GM12878 (cell line): ENCODE measurements around the gene SELENOH. TPM values are rescaled to one million over a fixed set of nuclear protein-coding genes. Genes with fewer than 3 reads are reported as not detected.

Experiments
- ATF7 ChIP-seq: fragments of 450-650 bp; IDR thresholded peaks from 2 replicates; pipeline ENCODE4 v1.6.1; 2016; ENCODE audit warnings: low read depth, mild to moderate bottlenecking
- CBFB ChIP-seq: IDR thresholded peaks from 2 replicates; pipeline ENCODE4 v1.6.1; 2016; ENCODE audit warnings: antibody characterized with exemption, low read depth
- EGR1 ChIP-seq, 2 experiments: IDR thresholded peaks; 1 replicate in 1 of 2; 2 replicates in 1 of 2; pipeline ENCODE4 v1.6.1; 2011 to 2012; ENCODE audit warnings: low read depth in 2 of 2, low read length in 2 of 2, borderline replicate concordance in 1 of 2, mild to moderate bottlenecking in 1 of 2, moderate library complexity in 1 of 2
- GATAD2B ChIP-seq: fragments of 450-650 bp; conservative IDR thresholded peaks from 2 replicates; pipeline ENCODE4 v1.6.1; 2017; ENCODE audit warnings: low read depth, mild to moderate bottlenecking, moderate library complexity
- HDAC6 ChIP-seq: fragments of 200-600 bp; sonication (generic); IDR thresholded peaks from one replicate; pipeline ENCODE4 v1.8.0; 2017; ENCODE audit warnings: antibody characterized with exemption; ENCODE audit not compliant: unreplicated experiment
- IRF4 ChIP-seq: IDR thresholded peaks from 2 replicates; pipeline ENCODE4 v1.6.1; 2011; ENCODE audit warnings: low read depth, low read length
- JUNB ChIP-seq: IDR thresholded peaks from 2 replicates; pipeline ENCODE4 v1.6.1; 2016; ENCODE audit warnings: antibody characterized with exemption, mild to moderate bottlenecking
- MTA2 ChIP-seq: fragments of 450-650 bp; IDR thresholded peaks from 2 replicates; pipeline ENCODE4 v1.6.1; 2016; ENCODE audit warnings: low read depth, mild to moderate bottlenecking, moderate library complexity
- NBN ChIP-seq: fragments of 450-650 bp; IDR thresholded peaks from 2 replicates; pipeline ENCODE4 v1.6.1; 2016
- NKRF ChIP-seq: fragments of 450-650 bp; conservative IDR thresholded peaks from 2 replicates; pipeline ENCODE4 v1.6.1; 2017; ENCODE audit warnings: mild to moderate bottlenecking, moderate library complexity
- NR2C1 ChIP-seq: fragments of 450-650 bp; IDR thresholded peaks from 2 replicates; pipeline ENCODE4 v1.6.1; 2017; ENCODE audit warnings: antibody characterized with exemption, mild to moderate bottlenecking, moderate library complexity
- POLR2AphosphoS5 ChIP-seq: IDR thresholded peaks from 2 replicates; pipeline ENCODE4 v1.6.1; 2011; ENCODE audit warnings: mild to moderate bottlenecking, low read length, inconsistent platforms
- POU2F2 ChIP-seq: IDR thresholded peaks from 3 replicates; pipeline ENCODE4 v1.6.1; 2011; ENCODE audit warnings: low read depth, mild to moderate bottlenecking, low read length, borderline replicate concordance
- RB1 ChIP-seq: fragments of 450-650 bp; formaldehyde crosslinking; IDR thresholded peaks from 2 replicates; pipeline ENCODE4 v1.6.1; 2017; ENCODE audit warnings: mild to moderate bottlenecking, borderline replicate concordance
- RFX5 ChIP-seq: IDR thresholded peaks from 2 replicates; pipeline ENCODE4 v1.6.1; 2011; ENCODE audit warnings: low read depth, low read length, improper control_type of control experiment
- SIN3A ChIP-seq: IDR thresholded peaks from 2 replicates; pipeline ENCODE4 v1.6.1; 2012; ENCODE audit warnings: low read depth, low read length, improper control_type of control experiment
- SMARCA5 ChIP-seq: fragments of 450-650 bp; IDR thresholded peaks from 2 replicates; pipeline ENCODE4 v1.6.1; 2017; ENCODE audit warnings: mild to moderate bottlenecking
- TBL1XR1 ChIP-seq: IDR thresholded peaks from 2 replicates; pipeline ENCODE4 v1.6.1; 2012; ENCODE audit warnings: low read depth, low read length, improper control_type of control experiment
- ZNF24 ChIP-seq: fragments of 450-650 bp; IDR thresholded peaks from 2 replicates; pipeline ENCODE4 v1.6.1; 2017; ENCODE audit warnings: antibody characterized with exemption, mild to moderate bottlenecking
- ZSCAN29 ChIP-seq: fragments of 450-650 bp; IDR thresholded peaks from 2 replicates; pipeline ENCODE4 v1.6.1; 2017; ENCODE audit warnings: mild to moderate bottlenecking, moderate library complexity
- ZZZ3 ChIP-seq: IDR thresholded peaks from 2 replicates; pipeline ENCODE4 v1.6.1; 2011; ENCODE audit warnings: low read depth; ENCODE audit not compliant: control insufficient read depth, insufficient read length
- polyA plus RNA-seq, 11 experiments: library from polyadenylated mRNA; depleted of rRNA in 4 of 11; unstranded in 6 of 11; stranded (reverse) in 5 of 11; fragments of >200 nt; fragmentation: Nextera tagmentation in 4 of 11; fragmentation: Illumina TruSeq in 1 of 11; extraction: Ambion mirVana in 4 of 11; extraction: Trizol in 1 of 11; gene quantifications; 1 replicate in 1 of 11; 2 replicates in 10 of 11; pipeline versions ENCODE4 v1.2.1 to v1.2.3, GENCODE V29; 2011 to 2016; ENCODE audit warnings: inconsistent platforms in 2 of 11, missing spikeins in 2 of 11, low read depth in 1 of 11
- total RNA-seq, 4 experiments: library from RNA; depleted of rRNA in 3 of 4; stranded (reverse); fragments of >200 nt in 3 of 4; fragmentation: Illumina TruSeq in 1 of 4; extraction: Trizol in 1 of 4; gene quantifications; 2 replicates each; pipeline versions ENCODE4 v1.2.1 to v1.2.3, GENCODE V29; 2013 to 2021
- TF ChIP-seq, protein P1 (sequence below): IDR thresholded peaks from 2 replicates; pipeline ENCODE4 v1.6.1; 2012; ENCODE audit warnings: mild to moderate bottlenecking, low read depth, low read length
- TF ChIP-seq, protein P2 (sequence below): IDR thresholded peaks from 2 replicates; pipeline ENCODE4 v1.6.1; 2012; ENCODE audit warnings: low read depth, low read length, improper control_type of control experiment
- TF ChIP-seq, protein P3 (sequence below): IDR thresholded peaks from 2 replicates; pipeline ENCODE4 v1.6.1; 2011; ENCODE audit warnings: borderline replicate concordance, low read depth, mild to moderate bottlenecking, moderate library complexity, mixed read lengths, low read length; ENCODE audit not compliant: insufficient read depth; ENCODE audit errors: extremely low read length

SELENOH gene
- total and polyA plus RNA-seq, 10 of the 15 experiments (the other 5 are each of a cell fraction or from before 2014, with no cell fraction given), result 20.3 to 458 (median 200) TPM

DNA sequence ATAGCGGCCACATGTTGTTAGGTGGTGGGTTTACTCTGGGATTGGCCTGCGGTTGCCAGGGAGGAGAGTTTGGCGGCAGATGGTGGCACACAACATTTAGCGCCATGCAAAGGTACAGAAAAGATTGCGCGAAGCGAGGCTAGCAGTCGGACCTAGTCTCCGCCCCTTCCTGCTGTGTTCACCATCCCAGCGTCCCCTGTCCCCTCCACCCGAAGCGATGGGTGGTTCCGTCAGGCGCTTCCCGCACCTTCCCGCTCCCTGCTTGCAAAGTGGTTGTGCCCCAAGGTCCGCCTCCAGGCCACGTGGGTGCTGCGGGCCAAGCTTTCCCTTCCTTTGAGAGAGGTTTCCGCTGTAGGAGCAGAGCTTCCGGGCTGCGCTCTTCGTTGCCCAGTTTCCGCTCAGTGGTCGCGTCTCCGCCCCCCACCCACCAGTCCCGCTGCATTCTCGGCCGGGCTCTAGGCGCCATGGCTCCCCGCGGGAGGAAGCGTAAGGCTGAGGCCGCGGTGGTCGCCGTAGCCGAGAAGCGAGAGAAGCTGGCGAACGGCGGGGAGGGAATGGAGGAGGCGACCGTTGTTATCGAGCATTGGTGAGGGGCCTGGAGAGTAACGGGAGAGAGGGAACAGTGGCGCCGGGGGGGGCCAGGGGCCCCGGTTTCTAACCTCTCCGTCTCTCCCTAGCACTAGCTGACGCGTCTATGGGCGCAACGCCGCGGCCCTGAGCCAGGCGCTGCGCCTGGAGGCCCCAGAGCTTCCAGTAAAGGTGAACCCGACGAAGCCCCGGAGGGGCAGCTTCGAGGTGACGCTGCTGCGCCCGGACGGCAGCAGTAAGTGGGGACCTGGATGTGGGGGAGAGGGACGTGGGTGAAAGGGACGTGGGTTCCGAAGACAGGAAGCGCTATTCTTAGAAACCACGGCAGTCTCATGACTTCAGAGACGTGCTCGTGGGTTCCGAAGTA lies at the start of gene SELENOH (continued):
- TF ChIP-seq, protein P1, sequence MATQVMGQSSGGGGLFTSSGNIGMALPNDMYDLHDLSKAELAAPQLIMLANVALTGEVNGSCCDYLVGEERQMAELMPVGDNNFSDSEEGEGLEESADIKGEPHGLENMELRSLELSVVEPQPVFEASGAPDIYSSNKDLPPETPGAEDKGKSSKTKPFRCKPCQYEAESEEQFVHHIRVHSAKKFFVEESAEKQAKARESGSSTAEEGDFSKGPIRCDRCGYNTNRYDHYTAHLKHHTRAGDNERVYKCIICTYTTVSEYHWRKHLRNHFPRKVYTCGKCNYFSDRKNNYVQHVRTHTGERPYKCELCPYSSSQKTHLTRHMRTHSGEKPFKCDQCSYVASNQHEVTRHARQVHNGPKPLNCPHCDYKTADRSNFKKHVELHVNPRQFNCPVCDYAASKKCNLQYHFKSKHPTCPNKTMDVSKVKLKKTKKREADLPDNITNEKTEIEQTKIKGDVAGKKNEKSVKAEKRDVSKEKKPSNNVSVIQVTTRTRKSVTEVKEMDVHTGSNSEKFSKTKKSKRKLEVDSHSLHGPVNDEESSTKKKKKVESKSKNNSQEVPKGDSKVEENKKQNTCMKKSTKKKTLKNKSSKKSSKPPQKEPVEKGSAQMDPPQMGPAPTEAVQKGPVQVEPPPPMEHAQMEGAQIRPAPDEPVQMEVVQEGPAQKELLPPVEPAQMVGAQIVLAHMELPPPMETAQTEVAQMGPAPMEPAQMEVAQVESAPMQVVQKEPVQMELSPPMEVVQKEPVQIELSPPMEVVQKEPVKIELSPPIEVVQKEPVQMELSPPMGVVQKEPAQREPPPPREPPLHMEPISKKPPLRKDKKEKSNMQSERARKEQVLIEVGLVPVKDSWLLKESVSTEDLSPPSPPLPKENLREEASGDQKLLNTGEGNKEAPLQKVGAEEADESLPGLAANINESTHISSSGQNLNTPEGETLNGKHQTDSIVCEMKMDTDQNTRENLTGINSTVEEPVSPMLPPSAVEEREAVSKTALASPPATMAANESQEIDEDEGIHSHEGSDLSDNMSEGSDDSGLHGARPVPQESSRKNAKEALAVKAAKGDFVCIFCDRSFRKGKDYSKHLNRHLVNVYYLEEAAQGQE, result peak; percentile 51
- TF ChIP-seq JUNB, result no peak
- no peak for TF ChIP-seq ZNF24
- TF ChIP-seq GATAD2B, result no peak
- peak; percentile 94 for TF ChIP-seq IRF4
- TF ChIP-seq EGR1 (IDR thresholded peaks at IDR 0.05; ENCODE audit: borderline replicate concordance in 1 of 2, low read depth in 2 of 2, low read length in 2 of 2), result peak; percentile 75 to 86
- TF ChIP-seq, protein P2, sequence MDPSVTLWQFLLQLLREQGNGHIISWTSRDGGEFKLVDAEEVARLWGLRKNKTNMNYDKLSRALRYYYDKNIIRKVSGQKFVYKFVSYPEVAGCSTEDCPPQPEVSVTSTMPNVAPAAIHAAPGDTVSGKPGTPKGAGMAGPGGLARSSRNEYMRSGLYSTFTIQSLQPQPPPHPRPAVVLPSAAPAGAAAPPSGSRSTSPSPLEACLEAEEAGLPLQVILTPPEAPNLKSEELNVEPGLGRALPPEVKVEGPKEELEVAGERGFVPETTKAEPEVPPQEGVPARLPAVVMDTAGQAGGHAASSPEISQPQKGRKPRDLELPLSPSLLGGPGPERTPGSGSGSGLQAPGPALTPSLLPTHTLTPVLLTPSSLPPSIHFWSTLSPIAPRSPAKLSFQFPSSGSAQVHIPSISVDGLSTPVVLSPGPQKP, result peak; percentile 71; the same call in 1 of the 2 replicates
- TF ChIP-seq POLR2AphosphoS5, result peak; percentile 95
- TF ChIP-seq, protein P3, sequence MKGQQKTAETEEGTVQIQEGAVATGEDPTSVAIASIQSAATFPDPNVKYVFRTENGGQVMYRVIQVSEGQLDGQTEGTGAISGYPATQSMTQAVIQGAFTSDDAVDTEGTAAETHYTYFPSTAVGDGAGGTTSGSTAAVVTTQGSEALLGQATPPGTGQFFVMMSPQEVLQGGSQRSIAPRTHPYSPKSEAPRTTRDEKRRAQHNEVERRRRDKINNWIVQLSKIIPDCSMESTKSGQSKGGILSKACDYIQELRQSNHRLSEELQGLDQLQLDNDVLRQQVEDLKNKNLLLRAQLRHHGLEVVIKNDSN, result peak; percentile 90
- peak; percentile 82 for TF ChIP-seq NR2C1
- peak; percentile 95 for TF ChIP-seq POU2F2
- TF ChIP-seq HDAC6, result no peak
- TF ChIP-seq ATF7, result peak; percentile 92
- TF ChIP-seq TBL1XR1, result peak; percentile 73
- peak; percentile 96 for TF ChIP-seq NBN
- TF ChIP-seq CBFB, result peak; percentile 45
- TF ChIP-seq MTA2, result no peak
- TF ChIP-seq RB1, result peak; percentile 97; the same call in 1 of the 2 replicates
- TF ChIP-seq ZSCAN29, result no peak
- TF ChIP-seq RFX5, result peak; percentile 89
- TF ChIP-seq SMARCA5, result peak; percentile 91; the same call in 1 of the 2 replicates
- peak; percentile 57 for TF ChIP-seq NKRF
- TF ChIP-seq ZZZ3, result peak; percentile 20
- peak; percentile 91 for TF ChIP-seq SIN3A
